Astrocyte (in vitro differentiated cells and primary cell): ENCODE measurements around the gene KCP. TPM values are rescaled to one million over a fixed set of nuclear protein-coding genes. Genes with fewer than 3 reads are reported as not detected.

Experiments
- DNase-seq: peaks from one replicate; pipeline ENCODE4 v3.0.0-alpha.2; 2010; ENCODE audit warnings: low read depth
- FAIRE-seq: peaks from 2 replicates; lab custom pipeline; 2011; peaks lifted over from hg19 to GRCh38; lab: Jason Lieb, UNC
- H2AFZ ChIP-seq: 2 replicates; pipeline ENCODE4 v1.6.0; 2012; ENCODE audit warnings: low read depth, low read length, inconsistent platforms
- H3K27ac ChIP-seq: 2 replicates; pipeline ENCODE4 v1.5.1; 2011; ENCODE audit warnings: low read depth, low read length, inconsistent platforms
- H3K27me3 ChIP-seq: 2 replicates; pipeline ENCODE4 v1.6.0; 2011; ENCODE audit warnings: low read length, inconsistent platforms; ENCODE audit not compliant: insufficient read depth
- H3K36me3 ChIP-seq: 2 replicates; pipeline ENCODE4 v1.5.1; 2011; ENCODE audit warnings: low read length, inconsistent platforms; ENCODE audit not compliant: insufficient read depth
- H3K4me1 ChIP-seq: 2 replicates; pipeline ENCODE4 v1.5.1; 2011; ENCODE audit warnings: low read length, inconsistent platforms; ENCODE audit not compliant: insufficient read depth
- H3K4me2 ChIP-seq: 2 replicates; pipeline ENCODE4 v1.6.0; 2012; ENCODE audit warnings: low read length, inconsistent platforms
- H3K4me3 ChIP-seq: 2 replicates; pipeline ENCODE4 v1.5.1; 2011; ENCODE audit warnings: low read depth, mild to moderate bottlenecking, low read length, inconsistent platforms; ENCODE audit not compliant: insufficient read depth
- H3K79me2 ChIP-seq: 2 replicates; pipeline ENCODE4 v1.6.0; 2012; ENCODE audit warnings: mild to moderate bottlenecking, low read length, inconsistent platforms; ENCODE audit not compliant: insufficient read depth
- H3K9ac ChIP-seq: 2 replicates; pipeline ENCODE4 v1.6.0; 2012; ENCODE audit warnings: mild to moderate bottlenecking, low read length, inconsistent platforms
- H3K9me3 ChIP-seq: 2 replicates; pipeline ENCODE4 v1.5.1; 2012; ENCODE audit warnings: low read depth, mild to moderate bottlenecking, low read length, inconsistent platforms; ENCODE audit not compliant: insufficient read depth
- H4K20me1 ChIP-seq: 2 replicates; pipeline ENCODE4 v1.6.0; 2012; ENCODE audit warnings: low read length, inconsistent platforms; ENCODE audit not compliant: insufficient read depth
- H3K27ac Mint-ChIP-seq: one replicate; pipeline ENCODE4 v1.8.0; 2021; ENCODE audit warnings: mild to moderate bottlenecking, mixed read lengths; ENCODE audit not compliant: unreplicated experiment
- H3K27me3 Mint-ChIP-seq: one replicate; pipeline ENCODE4 v1.8.0; 2021; ENCODE audit warnings: low read depth, mixed read lengths; ENCODE audit not compliant: unreplicated experiment
- H3K36me3 Mint-ChIP-seq: one replicate; pipeline ENCODE4 v1.8.0; 2021; ENCODE audit warnings: low read depth, mixed read lengths; ENCODE audit not compliant: unreplicated experiment
- H3K4me1 Mint-ChIP-seq: one replicate; pipeline ENCODE4 v1.8.0; 2021; ENCODE audit warnings: low read depth, mixed read lengths; ENCODE audit not compliant: unreplicated experiment
- H3K4me3 Mint-ChIP-seq: one replicate; pipeline ENCODE4 v1.8.0; 2021; ENCODE audit warnings: mild to moderate bottlenecking, moderate library complexity, mixed read lengths; ENCODE audit not compliant: unreplicated experiment
- H3K9me3 Mint-ChIP-seq: one replicate; pipeline ENCODE4 v1.8.0; 2021; ENCODE audit warnings: mild to moderate bottlenecking, mixed read lengths; ENCODE audit not compliant: unreplicated experiment
- EZH2 ChIP-seq: IDR thresholded peaks from 2 replicates; pipeline ENCODE4 v1.6.1; 2012; ENCODE audit warnings: mild to moderate bottlenecking, low read length, inconsistent platforms; ENCODE audit not compliant: insufficient read depth
- total RNA-seq: library from RNA; stranded (reverse); gene quantifications from 2 replicates; pipeline ENCODE4 v1.2.1, GENCODE V29; 2021
- TF ChIP-seq, protein P1 (sequence below): IDR thresholded peaks from 2 replicates; pipeline ENCODE4 v1.5.1; 2011; ENCODE audit warnings: low read depth, mild to moderate bottlenecking, inconsistent platforms, low read length, moderate library complexity; ENCODE audit not compliant: insufficient read depth

The KCP gene
- total RNA-seq, 1 donor from 2014 or later = 0.20 TPM

DNA sequence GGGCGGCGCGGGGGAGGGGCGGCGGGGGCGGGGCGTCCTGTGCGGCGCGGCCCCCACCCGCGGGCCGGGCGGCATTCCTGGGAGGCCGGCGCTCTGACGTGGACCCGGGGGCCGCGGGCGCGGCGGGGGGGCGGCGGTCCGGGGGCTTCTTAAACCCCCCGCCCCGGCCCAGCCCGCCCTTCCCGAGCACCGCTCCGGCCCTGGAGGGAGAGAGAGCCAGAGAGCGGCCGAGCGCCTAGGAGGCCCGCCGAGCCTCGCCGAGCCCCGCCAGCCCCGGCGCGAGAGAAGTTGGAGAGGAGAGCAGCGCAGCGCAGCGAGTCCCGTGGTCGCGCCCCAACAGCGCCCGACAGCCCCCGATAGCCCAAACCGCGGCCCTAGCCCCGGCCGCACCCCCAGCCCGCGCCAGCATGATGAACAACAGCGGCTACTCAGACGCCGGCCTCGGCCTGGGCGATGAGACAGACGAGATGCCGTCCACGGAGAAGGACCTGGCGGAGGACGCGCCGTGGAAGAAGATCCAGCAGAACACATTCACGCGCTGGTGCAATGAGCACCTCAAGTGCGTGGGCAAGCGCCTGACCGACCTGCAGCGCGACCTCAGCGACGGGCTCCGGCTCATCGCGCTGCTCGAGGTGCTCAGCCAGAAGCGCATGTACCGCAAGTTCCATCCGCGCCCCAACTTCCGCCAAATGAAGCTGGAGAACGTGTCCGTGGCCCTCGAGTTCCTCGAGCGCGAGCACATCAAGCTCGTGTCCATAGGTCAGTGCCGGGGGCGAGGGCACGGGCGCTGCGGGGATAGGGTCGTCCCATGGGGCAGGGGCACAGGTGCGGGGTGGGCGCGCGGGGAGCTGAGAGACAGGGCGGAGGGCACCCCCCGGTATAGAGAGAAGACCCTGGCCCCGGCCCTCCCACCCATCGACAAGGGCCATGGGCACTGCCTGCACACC is 80.0 kb downstream of the KCP start, which contains the start of gene FLNC:
FLNC (plus strand) TSS at position 176 of the 947 bp plus-strand sequence; CDS start at position 408, 232 bp downstream.
- peak within 1 kb of the TSS; percentile 72 for H2AFZ ChIP-seq
- no peak for FAIRE-seq

DNA sequence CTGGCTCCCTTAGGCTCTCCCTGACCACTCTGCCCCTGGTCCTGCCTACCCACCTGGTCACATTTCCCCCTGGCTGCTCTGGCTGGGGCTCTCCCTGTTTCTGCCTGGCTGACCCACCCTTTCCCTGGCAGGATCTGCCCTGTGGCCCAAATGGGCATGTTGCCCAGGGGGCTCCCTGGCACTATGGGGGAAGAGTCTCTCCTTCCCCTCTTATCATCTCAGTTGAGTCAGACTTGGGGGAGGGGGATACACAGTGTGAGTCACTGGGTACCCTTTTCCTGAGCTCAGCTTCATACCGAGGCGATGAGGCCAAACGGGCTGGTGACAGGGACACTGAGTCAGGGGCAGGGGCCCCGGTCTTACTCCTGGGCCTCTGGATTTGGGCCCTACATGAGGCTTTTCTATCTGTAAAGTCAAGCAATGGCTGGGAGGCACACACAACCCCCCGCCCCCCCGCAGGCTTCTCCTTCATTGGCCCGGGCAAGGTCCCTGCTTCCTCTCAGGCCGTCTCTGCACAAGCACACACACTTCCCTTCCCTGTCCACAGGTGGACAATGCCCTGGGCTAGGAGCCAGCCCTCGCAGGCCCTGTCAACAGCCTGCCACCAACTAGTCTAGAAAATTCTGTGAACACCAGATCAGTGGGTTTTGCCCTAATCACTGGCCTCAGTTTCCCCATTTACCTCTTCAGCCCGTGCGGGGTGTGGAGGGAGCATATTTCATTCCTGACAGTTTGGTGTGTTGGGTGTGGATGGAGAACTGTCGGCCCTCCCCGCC is 80.9 kb downstream of the KCP start:
- peaks cover 40% of the 10 kb centered on the region for H3K79me2 ChIP-seq
- peak overlapping the region; percentile 93 for H3K9ac ChIP-seq
- H3K27me3 ChIP-seq = no peaks in the 10 kb centered on the region
- Mint-ChIP-seq H3K9me3 (no peaks in the 10 kb centered on the region), H3K36me3 (peaks cover 3% of the 10 kb centered on the region), H3K27me3 (no peaks in the 10 kb centered on the region), H3K4me1 (peaks cover 37% of the 10 kb centered on the region), H3K4me3 (peak overlapping the region; percentile 81), H3K27ac (peak overlapping the region; percentile 90)
- H3K4me3 ChIP-seq = peak overlapping the region; percentile 41
- H3K9me3 ChIP-seq = no peaks in the 10 kb centered on the region
- H2AFZ ChIP-seq = no peak overlapping the region
- H3K27ac ChIP-seq = peak overlapping the region; percentile 91
- peaks cover 51% of the 10 kb centered on the region for H3K4me1 ChIP-seq
- H4K20me1 ChIP-seq = peaks cover 33% of the 10 kb centered on the region
- TF ChIP-seq, protein P1, sequence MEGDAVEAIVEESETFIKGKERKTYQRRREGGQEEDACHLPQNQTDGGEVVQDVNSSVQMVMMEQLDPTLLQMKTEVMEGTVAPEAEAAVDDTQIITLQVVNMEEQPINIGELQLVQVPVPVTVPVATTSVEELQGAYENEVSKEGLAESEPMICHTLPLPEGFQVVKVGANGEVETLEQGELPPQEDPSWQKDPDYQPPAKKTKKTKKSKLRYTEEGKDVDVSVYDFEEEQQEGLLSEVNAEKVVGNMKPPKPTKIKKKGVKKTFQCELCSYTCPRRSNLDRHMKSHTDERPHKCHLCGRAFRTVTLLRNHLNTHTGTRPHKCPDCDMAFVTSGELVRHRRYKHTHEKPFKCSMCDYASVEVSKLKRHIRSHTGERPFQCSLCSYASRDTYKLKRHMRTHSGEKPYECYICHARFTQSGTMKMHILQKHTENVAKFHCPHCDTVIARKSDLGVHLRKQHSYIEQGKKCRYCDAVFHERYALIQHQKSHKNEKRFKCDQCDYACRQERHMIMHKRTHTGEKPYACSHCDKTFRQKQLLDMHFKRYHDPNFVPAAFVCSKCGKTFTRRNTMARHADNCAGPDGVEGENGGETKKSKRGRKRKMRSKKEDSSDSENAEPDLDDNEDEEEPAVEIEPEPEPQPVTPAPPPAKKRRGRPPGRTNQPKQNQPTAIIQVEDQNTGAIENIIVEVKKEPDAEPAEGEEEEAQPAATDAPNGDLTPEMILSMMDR = no peak
- TF ChIP-seq EZH2 = no peak
- no peaks in the 10 kb centered on the region for H3K36me3 ChIP-seq
- no peak for FAIRE-seq
- peak; percentile 73 for DNase-seq
- peak overlapping the region; percentile 99 for H3K4me2 ChIP-seq

More for the DNA sequence above, 80.0 kb downstream of the KCP start, which contains the start of gene FLNC:
- Mint-ChIP-seq H3K4me3 (peak within 1 kb of the TSS; percentile 95), H3K4me1 (peaks cover 40% of the 10 kb centered on the region), H3K9me3 (no peaks in the 10 kb centered on the region), H3K36me3 (peaks cover 6% of the 10 kb centered on the region), H3K27ac (peak within 1 kb of the TSS; percentile 90), H3K27me3 (no peaks in the 10 kb centered on the region)
- Histone ChIP-seq H3K79me2 (peaks cover 49% of the 10 kb centered on the region), H3K27ac (peak within 1 kb of the TSS; percentile 91), H3K4me1 (peaks cover 60% of the 10 kb centered on the region), H3K27me3 (no peaks in the 10 kb centered on the region), H3K4me2 (peak within 1 kb of the TSS; percentile 99), H3K4me3 (peak within 1 kb of the TSS; percentile 93), H3K9me3 (no peaks in the 10 kb centered on the region), H4K20me1 (peaks cover 43% of the 10 kb centered on the region), H3K9ac (peak within 1 kb of the TSS; percentile 93), H3K36me3 (peaks cover 7% of the 10 kb centered on the region)
- TF ChIP-seq, protein P1 = no peak
- TF ChIP-seq EZH2 = no peak
- DNase-seq = peak; percentile 50
